ENCODE results near the gene ABCD1. TPM values are rescaled to one million over a fixed set of nuclear protein-coding genes. Genes with fewer than 3 reads are reported as not detected.
"Not testable (repeated sequence)": the region's sequence is repeated elsewhere in the genome, so short reads cannot be mapped to it uniquely, and the experiment has no call there.

ABCD1 gene
- polyA plus RNA-seq, 2 of the 4 experiments (the other 2 are of a cell fraction): 1.7 to 3.8 TPM

DNA sequence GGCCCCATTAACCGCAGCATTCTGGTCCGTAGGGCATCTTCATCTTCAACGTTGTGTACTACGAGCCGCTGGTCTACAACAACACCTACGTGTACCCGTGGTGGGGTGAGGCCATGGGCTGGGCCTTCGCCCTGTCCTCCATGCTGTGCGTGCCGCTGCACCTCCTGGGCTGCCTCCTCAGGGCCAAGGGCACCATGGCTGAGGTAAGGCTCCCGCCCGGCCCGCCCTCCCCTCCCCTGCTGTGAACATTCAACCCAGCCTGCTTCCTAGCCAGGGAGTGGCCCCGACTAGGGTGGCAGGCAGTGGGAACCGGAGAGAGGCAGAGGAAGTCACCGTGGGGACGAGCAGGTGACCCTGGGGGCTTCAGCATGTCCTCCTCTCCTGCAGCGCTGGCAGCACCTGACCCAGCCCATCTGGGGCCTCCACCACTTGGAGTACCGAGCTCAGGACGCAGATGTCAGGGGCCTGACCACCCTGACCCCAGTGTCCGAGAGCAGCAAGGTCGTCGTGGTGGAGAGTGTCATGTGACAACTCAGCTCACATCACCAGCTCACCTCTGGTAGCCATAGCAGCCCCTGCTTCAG lies 29.9 kb upstream of the ABCD1 start:
- no peaks in the 10 kb centered on the region for H3K4me1 ChIP-seq
- H3K27ac ChIP-seq: no peak overlapping the region
- FAIRE-seq: no peak
- no peak overlapping the region for H3K4me2 ChIP-seq
- no peak overlapping the region for H3K4me3 ChIP-seq
- no peaks in the 10 kb centered on the region for H3K9me3 ChIP-seq
- WGBS (ENCODE audit: missing lambda C conversion rate): no CpG with 5 or more reads among the region's 23 CpGs
- TF ChIP-seq RFX5 (IDR thresholded peaks at IDR 0.05) (no peak), PHF8 (IDR thresholded peaks at IDR 0.05; ENCODE audit: borderline replicate concordance, low read depth) (no peak), HOXA7 (CRISPR knock-in tag; IDR thresholded peaks at IDR 0.05) (no peak), ZNF302 (CRISPR knock-in tag; IDR thresholded peaks at IDR 0.05) (no peak), HDAC2 (IDR thresholded peaks at IDR 0.05) (no peak), FOSB (CRISPR knock-in tag; IDR thresholded peaks at IDR 0.05) (no peak), RNF2 (IDR thresholded peaks at IDR 0.05; ENCODE audit: borderline replicate concordance, low read depth) (no peak), HOXB13 (CRISPR knock-in tag; IDR thresholded peaks at IDR 0.05; ENCODE audit: low read depth) (no peak), TP53 (CRISPR knock-in tag; IDR thresholded peaks at IDR 0.05) (no peak)
- TF ChIP-seq, protein P1, sequence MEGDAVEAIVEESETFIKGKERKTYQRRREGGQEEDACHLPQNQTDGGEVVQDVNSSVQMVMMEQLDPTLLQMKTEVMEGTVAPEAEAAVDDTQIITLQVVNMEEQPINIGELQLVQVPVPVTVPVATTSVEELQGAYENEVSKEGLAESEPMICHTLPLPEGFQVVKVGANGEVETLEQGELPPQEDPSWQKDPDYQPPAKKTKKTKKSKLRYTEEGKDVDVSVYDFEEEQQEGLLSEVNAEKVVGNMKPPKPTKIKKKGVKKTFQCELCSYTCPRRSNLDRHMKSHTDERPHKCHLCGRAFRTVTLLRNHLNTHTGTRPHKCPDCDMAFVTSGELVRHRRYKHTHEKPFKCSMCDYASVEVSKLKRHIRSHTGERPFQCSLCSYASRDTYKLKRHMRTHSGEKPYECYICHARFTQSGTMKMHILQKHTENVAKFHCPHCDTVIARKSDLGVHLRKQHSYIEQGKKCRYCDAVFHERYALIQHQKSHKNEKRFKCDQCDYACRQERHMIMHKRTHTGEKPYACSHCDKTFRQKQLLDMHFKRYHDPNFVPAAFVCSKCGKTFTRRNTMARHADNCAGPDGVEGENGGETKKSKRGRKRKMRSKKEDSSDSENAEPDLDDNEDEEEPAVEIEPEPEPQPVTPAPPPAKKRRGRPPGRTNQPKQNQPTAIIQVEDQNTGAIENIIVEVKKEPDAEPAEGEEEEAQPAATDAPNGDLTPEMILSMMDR (IDR thresholded peaks at IDR 0.05): no peak
- TF ChIP-seq, protein P2, sequence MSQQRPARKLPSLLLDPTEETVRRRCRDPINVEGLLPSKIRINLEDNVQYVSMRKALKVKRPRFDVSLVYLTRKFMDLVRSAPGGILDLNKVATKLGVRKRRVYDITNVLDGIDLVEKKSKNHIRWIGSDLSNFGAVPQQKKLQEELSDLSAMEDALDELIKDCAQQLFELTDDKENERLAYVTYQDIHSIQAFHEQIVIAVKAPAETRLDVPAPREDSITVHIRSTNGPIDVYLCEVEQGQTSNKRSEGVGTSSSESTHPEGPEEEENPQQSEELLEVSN (IDR thresholded peaks at IDR 0.05; ENCODE audit: borderline replicate concordance, low read depth): no peak
- ChIA-PET CTCF (interaction anchor here (2.6 kb wide), 1 partner anchor 13 kb away, joined by 9 read pairs; no protein-coding TSS in a partner anchor), POLR2A (no interaction called here)
- no peak for DNase-seq (ENCODE audit: low read depth in 1 of 2, low spot score in 1 of 2)
- no peak for ATAC-seq

DNA sequence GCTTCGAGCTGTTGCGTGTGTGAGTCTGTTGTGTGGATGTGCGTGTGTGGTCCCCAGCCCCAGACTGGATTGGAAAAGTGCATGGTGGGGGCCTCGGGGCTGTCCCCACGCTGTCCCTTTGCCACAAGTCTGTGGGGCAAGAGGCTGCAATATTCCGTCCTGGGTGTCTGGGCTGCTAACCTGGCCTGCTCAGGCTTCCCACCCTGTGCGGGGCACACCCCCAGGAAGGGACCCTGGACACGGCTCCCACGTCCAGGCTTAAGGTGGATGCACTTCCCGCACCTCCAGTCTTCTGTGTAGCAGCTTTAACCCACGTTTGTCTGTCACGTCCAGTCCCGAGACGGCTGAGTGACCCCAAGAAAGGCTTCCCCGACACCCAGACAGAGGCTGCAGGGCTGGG lies 28.6 kb upstream of the ABCD1 start:
- no peak for FAIRE-seq
- 97% methylated on average over 7 of the region's 15 CpGs for WGBS (ENCODE audit: missing lambda C conversion rate)
- no peak for ATAC-seq
- no peak for TF ChIP-seq FOSL2 (IDR thresholded peaks at IDR 0.05)
- no peak for TF ChIP-seq FOSL2 (CRISPR knock-in tag; IDR thresholded peaks at IDR 0.05)
- TF ChIP-seq, protein P3, sequence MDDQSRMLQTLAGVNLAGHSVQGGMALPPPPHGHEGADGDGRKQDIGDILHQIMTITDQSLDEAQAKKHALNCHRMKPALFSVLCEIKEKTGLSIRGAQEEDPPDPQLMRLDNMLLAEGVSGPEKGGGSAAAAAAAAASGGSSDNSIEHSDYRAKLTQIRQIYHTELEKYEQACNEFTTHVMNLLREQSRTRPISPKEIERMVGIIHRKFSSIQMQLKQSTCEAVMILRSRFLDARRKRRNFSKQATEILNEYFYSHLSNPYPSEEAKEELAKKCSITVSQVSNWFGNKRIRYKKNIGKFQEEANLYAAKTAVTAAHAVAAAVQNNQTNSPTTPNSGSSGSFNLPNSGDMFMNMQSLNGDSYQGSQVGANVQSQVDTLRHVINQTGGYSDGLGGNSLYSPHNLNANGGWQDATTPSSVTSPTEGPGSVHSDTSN (IDR thresholded peaks at IDR 0.05): no peak
- TF ChIP-seq JUN (IDR thresholded peaks at IDR 0.05): no peak
- no peak for TF ChIP-seq TP53 (CRISPR knock-in tag; IDR thresholded peaks at IDR 0.05)
- TF ChIP-seq RARB (CRISPR knock-in tag; IDR thresholded peaks at IDR 0.05): no peak
- TF ChIP-seq, protein P4, sequence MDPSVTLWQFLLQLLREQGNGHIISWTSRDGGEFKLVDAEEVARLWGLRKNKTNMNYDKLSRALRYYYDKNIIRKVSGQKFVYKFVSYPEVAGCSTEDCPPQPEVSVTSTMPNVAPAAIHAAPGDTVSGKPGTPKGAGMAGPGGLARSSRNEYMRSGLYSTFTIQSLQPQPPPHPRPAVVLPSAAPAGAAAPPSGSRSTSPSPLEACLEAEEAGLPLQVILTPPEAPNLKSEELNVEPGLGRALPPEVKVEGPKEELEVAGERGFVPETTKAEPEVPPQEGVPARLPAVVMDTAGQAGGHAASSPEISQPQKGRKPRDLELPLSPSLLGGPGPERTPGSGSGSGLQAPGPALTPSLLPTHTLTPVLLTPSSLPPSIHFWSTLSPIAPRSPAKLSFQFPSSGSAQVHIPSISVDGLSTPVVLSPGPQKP (IDR thresholded peaks at IDR 0.05; ENCODE audit: low read depth, low read length): no peak
- TF ChIP-seq, protein P5, sequence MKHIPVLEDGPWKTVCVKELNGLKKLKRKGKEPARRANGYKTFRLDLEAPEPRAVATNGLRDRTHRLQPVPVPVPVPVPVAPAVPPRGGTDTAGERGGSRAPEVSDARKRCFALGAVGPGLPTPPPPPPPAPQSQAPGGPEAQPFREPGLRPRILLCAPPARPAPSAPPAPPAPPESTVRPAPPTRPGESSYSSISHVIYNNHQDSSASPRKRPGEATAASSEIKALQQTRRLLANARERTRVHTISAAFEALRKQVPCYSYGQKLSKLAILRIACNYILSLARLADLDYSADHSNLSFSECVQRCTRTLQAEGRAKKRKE (CRISPR knock-in tag; IDR thresholded peaks at IDR 0.05; ENCODE audit: low read depth): no peak
- TF ChIP-seq HEYL (CRISPR knock-in tag; IDR thresholded peaks at IDR 0.05): no peak
- no peak overlapping the region for H3K4me3 ChIP-seq
- no peaks in the 10 kb centered on the region for H3K4me1 ChIP-seq
- no peak overlapping the region for H3K27ac ChIP-seq
- no peak for DNase-seq (ENCODE audit: low read depth in 1 of 2, low spot score in 1 of 2)
- ChIA-PET CTCF (no interaction called here), POLR2A (no interaction called here)
- no peaks in the 10 kb centered on the region for H3K9me3 ChIP-seq
- no peak overlapping the region for H3K4me2 ChIP-seq

DNA sequence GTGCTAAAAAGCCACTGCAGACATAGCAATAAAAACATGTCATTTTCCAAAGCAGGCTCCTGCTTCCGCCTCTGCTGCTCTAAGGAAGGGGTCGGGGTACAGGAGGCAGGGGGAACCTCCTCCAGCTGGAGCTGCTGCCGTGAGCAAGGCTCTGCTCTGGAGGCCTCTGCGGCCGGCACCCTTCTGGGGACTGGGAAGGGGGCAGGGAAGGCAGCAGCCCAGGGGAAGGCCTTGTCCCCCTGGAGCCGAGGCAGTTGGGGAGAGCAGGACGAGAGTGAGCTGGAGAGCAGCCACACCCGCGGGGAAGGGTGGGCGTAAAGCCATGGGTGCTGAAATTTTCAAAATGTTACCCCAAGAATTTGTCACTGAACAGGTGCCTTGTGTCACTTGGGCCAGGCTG lies 28.1 kb upstream of the ABCD1 start:
- H3K4me3 ChIP-seq; H3K9me3 ChIP-seq; CTCF ChIA-PET; DNase-seq (ENCODE audit: low read depth in 1 of 2, low spot score in 1 of 2); H3K4me1 ChIP-seq; H3K4me2 ChIP-seq; H3K27ac ChIP-seq; ATAC-seq; POLR2A ChIA-PET; FAIRE-seq: not testable (repeated sequence)
- WGBS (ENCODE audit: missing lambda C conversion rate): 94% methylated on average over 5 of the region's 10 CpGs

DNA sequence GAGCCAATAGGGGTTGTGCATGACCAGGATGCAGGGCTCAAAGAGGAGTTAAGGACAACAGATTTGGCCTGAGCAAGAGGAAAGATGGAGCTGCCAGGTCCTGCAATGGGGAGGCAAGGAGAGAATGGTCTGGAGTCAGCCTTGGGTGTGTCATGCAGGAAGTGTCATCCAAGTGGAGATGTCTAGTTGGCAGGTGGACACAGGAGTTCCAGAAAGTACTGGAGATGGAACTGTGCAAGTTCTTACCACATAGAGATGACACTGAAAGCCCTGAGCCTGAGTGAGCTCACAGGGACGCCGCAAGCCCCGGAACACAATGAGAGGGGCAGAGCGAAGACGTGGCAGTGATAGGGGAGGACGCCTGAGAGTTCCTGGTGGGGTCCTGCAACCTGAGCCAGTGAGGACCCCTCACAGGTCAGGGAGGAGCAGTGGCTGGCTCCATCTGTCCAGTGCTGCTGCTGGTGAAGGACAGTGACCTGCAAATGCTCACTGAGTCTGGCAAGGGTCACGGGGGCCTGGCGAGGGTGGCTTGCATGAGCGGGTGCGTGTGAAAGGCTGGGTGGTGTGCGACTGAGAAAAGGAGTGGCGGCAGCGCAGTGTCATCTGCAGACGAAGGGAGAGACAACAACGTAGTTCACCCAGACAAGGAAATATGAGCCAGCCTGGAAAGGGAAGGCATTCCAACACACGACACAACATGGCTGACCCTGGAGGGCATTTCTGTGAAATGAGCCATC lies 27.5 kb upstream of the ABCD1 start:
- ATAC-seq; H3K27ac ChIP-seq; POLR2A ChIA-PET; CTCF ChIA-PET; DNase-seq (ENCODE audit: low read depth in 1 of 2, low spot score in 1 of 2); H3K4me1 ChIP-seq; FAIRE-seq; H3K9me3 ChIP-seq; H3K4me3 ChIP-seq; H3K4me2 ChIP-seq: not testable (repeated sequence)
- WGBS (ENCODE audit: missing lambda C conversion rate): 94% methylated on average over 16 of the region's 16 CpGs

Measured in A549 (cell line).